ENCODE measurements around the gene EXTL1. TPM values are rescaled to one million over a fixed set of nuclear protein-coding genes. Genes with fewer than 3 reads are reported as not detected.

EXTL1 gene
- total and polyA plus RNA-seq, 3 donors from 2014 or later, result 1.3 to 2.8 (median 1.3) TPM

GRCh38 chr1:25991937-25992688, 29.5 kb upstream of the EXTL1 start:
- no peak for DNase-seq
- H3K36me3 ChIP-seq (ENCODE audit: low read depth, missing control alignments), result no peaks in the 10 kb centered on the region
- no peak overlapping the region for H3K4me3 ChIP-seq
- H3K27ac ChIP-seq, result no peak overlapping the region
- no peak for TF ChIP-seq CTCF (IDR thresholded peaks at IDR 0.05)
- TF ChIP-seq POLR2A (IDR thresholded peaks at IDR 0.05), result no peak
- peaks cover 6% of the 10 kb centered on the region for H3K4me1 ChIP-seq
- intact Hi-C loops (cut with DNase I; ENCODE audit: low total_unique reads), result no loop called here
- H3K9me3 ChIP-seq, result no peaks in the 10 kb centered on the region
- no peaks in the 10 kb centered on the region for H3K27me3 ChIP-seq
- 81 to 82% methylated on average over 5 of the region's 5 CpGs for WGBS, 2 donors

- WGBS, 2 donors, result 94% methylated on average over 9 of the region's 9 CpGs
- Histone ChIP-seq H3K9me3 (no peaks in the 10 kb centered on the region), H3K4me3 (no peak overlapping the region)
Observed at GRCh38 chr1:25992689-25993171, 28.8 kb upstream of the EXTL1 start.

GRCh38 chr1:25993197-25993951, 28.2 kb upstream of the EXTL1 start:
- no peaks in the 10 kb centered on the region for H3K27me3 ChIP-seq
- no peak for TF ChIP-seq CTCF (IDR thresholded peaks at IDR 0.05)
- TF ChIP-seq POLR2A (IDR thresholded peaks at IDR 0.05), result no peak
- H3K36me3 ChIP-seq (ENCODE audit: low read depth, missing control alignments), result no peaks in the 10 kb centered on the region
- H3K9me3 ChIP-seq, result no peaks in the 10 kb centered on the region
- H3K27ac ChIP-seq, result no peak overlapping the region
- H3K4me1 ChIP-seq, result peaks cover 11% of the 10 kb centered on the region
- intact Hi-C loops (cut with DNase I; ENCODE audit: low total_unique reads), result no loop called here
- 75 to 84% methylated on average over 8 of the region's 8 CpGs for WGBS, 2 donors
- DNase-seq, result peak; percentile 43
- H3K4me3 ChIP-seq, result no peak overlapping the region

More at GRCh38 chr1:25992689-25993171, 28.8 kb upstream of the EXTL1 start:
- Histone ChIP-seq H3K27me3 (no peaks in the 10 kb centered on the region), H3K27ac (no peak overlapping the region), H3K36me3 (ENCODE audit: low read depth, missing control alignments) (no peaks in the 10 kb centered on the region), H3K4me1 (peaks cover 9% of the 10 kb centered on the region)
- intact Hi-C loops (cut with DNase I; ENCODE audit: low total_unique reads), result no loop called here
- TF ChIP-seq POLR2A (IDR thresholded peaks at IDR 0.05), result no peak
- TF ChIP-seq CTCF (IDR thresholded peaks at IDR 0.05), result no peak
- DNase-seq, result no peak

- no peaks in the 10 kb centered on the region for H3K9me3 ChIP-seq
- 91 to 96% methylated on average over 3 of the region's 3 CpGs for WGBS, 2 donors
- peaks cover 22% of the 10 kb centered on the region for H3K4me1 ChIP-seq
- DNase-seq, result no peak
- intact Hi-C loops (cut with DNase I; ENCODE audit: low total_unique reads), result loop anchor here (5.0 kb wide), 1 partner anchor 97 kb away; no protein-coding TSS in a partner anchor
- no peaks in the 10 kb centered on the region for H3K27me3 ChIP-seq
- H3K36me3 ChIP-seq (ENCODE audit: low read depth, missing control alignments), result no peaks in the 10 kb centered on the region
- TF ChIP-seq CTCF (IDR thresholded peaks at IDR 0.05) (no peak), POLR2A (IDR thresholded peaks at IDR 0.05) (no peak)
- no peak overlapping the region for H3K27ac ChIP-seq
- no peak overlapping the region for H3K4me3 ChIP-seq
Observed at GRCh38 chr1:25994402-25995150, 27.0 kb upstream of the EXTL1 start.
